ENCODE results near the gene SMYD4.
"Not testable (repeated sequence)": the region's sequence is repeated elsewhere in the genome, so short reads cannot be mapped to it uniquely, and the experiment has no call there.

SMYD4 gene

DNA sequence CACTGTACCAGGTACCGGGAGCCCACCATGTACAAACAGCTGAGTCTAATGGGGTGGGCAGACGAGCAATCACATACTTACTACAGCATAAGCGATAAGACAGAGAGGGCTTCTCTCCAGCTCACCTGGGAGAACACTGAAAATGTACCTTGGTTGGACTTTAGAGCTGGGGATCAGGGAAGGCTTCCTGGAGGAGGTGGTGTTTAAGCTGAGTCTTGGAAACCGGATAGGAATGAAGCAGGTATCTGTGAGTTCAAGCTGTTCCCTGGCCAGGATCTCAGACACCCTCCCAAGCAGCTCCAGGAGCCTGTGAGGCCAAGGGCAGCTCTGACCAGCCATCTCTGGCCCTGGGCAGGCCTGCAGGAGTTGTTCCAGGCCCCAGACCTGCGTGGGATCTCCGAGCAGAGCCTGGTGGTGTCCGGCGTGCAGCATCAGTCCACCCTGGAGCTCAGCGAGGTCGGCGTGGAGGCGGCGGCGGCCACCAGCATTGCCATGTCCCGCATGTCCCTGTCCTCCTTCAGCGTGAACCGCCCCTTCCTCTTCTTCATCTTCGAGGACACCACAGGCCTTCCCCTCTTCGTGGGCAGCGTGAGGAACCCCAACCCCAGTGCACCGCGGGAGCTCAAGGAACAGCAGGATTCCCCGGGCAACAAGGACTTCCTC is 75.8 kb downstream of the SMYD4 start:
- DNase-seq, result no peak

GRCh38 chr17:1752425-1753262 is 77.1 kb downstream of the SMYD4 start:
- DNase-seq, result no peak

- DNase-seq, result no peak
Measured at GRCh38 chr17:1750628-1751027, 79.1 kb downstream of the SMYD4 start.

GRCh38 chr17:1746975-1747543 is 82.6 kb downstream of the SMYD4 start:
- DNase-seq, result no peak

- no peak for DNase-seq
Measured at GRCh38 chr17:1745513-1746020, 84.1 kb downstream of the SMYD4 start.

- DNase-seq, result no peak
Measured at GRCh38 chr17:1744551-1745512, 84.9 kb downstream of the SMYD4 start.

DNA sequence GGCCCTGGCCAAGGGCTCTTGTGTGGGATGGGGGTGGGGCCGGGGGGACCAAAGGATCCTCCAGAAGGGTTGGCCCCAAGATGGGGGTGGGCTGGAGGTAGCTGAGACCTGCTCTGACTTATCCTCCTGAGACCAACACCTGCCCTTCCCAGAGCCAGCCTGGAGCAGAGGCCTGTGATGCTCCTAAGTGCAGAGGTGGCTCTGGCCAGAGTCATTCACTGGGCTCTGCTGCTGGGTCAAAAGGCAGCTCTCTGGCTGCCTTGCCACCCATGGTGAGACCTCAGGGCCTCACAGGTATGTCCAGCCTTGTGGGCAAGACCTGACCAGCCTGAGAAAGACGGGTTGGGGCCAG is 86.6 kb downstream of the SMYD4 start:
- no peak for DNase-seq

DNA sequence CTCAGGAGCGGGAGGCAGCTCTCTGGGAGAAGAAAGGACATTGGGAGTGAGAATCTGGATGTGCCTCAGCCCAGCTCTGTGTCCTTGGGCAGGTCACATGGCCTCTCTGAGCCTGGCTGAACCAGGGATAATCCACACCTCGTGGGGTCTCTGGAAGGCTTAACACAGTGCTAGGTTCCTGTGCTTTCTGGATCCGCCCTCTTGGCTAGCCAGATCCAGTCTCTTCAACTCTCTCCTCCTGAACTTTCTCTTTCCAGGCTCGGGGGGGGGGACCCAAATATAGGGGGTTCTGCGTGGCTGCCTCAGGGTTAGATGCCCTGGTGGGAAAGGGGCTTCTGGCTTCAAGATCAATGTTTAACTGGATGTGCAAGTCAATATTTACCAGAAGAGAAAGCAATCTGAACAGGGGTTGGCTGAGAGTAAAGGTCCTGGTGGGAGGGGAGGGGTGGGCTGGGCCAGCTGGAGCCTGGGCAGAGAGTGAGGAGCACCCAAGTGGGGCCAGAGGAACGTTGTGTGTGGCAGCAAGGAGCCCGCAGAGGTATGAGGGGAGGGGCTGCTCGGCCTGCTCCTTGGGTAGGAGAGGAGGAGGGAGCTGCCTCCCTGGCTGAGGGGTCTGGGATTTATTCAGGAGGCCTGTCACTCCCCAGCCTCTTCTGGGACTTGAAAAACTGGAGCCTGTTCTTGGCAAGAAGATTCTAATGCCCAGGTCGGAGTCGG is 87.2 kb downstream of the SMYD4 start, which contains the start of gene SERPINF2:
Gene SERPINF2 (plus strand): TSS at position 501 of the 717 bp plus-strand sequence. CDS start 2,125 bp downstream, outside the sequence.
- DNase-seq, result no peak

GRCh38 chr17:1741899-1742298 is 87.8 kb downstream of the SMYD4 start:
- not testable (repeated sequence) for DNase-seq

DNA sequence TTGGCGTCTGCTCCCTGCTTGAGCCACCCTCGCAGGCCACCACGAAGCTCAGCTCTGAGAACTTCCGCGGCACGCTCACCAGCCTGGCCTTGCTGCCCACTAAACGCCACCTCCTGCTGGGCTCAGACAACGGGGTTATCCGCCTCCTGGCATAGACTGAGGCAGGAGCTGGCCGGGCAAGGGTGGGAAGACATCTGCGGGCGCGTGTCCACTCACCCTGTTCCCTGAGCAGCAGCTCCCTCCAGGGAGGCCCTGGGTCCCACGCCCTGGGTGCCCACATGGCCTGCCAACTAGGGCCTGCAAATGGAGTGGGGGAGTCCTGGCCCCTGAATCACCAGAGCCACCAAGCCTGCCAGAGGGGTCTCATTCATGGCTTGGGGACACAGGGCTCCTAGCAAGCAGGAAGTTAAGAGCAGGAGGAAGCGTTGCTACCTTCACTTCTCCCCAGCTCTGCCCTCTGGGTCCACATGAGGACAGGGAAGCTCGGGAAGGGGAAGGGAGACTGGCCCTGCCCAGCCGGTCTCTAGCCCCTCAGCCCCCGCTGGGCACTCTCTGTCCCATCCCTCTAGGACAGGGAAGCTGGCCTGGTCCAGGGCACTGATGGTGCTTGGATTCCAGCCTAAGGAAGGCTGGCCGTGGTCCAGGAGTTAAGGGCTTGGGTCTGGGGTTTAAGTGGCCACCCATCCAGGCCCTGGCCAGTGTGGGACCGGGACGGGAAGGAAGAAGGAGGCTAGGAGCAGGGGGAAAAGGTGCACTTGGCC is 92.0 kb downstream of the SMYD4 start:
- no peak for DNase-seq

GRCh38 chr17:1736348-1737281 is 93.1 kb downstream of the SMYD4 start:
- no peak for DNase-seq

DNA sequence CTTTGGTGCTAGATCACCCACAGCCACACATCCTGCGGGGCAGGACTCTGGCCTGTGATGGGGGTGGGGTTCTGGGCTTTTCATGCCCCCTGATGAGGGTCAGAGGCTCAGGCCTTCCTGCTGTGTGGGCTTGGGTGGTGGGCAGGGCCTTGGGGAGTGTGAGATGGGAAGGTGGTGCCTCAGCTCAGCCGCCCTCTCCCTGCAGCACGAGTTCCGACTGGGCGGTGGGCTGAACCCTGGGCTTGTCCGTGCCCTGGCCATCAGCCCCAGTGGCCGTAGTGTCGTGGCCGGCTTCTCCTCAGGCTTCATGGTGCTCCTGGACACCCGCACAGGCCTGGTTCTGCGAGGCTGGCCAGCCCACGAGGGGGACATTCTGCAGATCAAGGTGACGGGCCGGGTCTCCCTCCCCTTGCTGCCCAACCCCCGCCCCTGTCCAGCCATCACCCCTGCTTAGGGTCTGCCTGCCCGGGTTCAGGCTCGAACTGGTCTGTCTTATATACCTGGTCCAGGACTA is 93.8 kb downstream of the SMYD4 start:
- DNase-seq, result no peak

- no peak for DNase-seq
Measured at GRCh38 chr17:1735418-1735817, 94.3 kb downstream of the SMYD4 start.

DNA sequence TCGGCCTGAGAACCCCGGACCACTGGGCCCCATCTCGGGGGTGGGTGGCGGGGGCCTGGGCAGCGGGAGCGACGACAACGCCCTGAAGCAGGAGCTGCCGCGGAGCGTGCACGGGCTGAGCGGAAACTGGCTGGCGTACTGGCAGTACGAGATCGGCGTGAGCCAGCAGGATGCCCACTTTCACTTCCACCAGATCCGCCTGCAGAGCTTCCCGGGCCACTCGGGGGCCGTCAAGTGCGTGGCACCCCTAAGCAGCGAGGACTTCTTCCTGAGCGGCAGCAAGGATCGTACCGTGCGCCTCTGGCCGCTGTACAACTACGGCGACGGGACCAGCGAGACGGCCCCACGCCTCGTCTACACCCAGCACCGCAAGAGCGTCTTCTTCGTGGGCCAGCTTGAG is 95.9 kb downstream of the SMYD4 start:
- no peak for DNase-seq

DNA sequence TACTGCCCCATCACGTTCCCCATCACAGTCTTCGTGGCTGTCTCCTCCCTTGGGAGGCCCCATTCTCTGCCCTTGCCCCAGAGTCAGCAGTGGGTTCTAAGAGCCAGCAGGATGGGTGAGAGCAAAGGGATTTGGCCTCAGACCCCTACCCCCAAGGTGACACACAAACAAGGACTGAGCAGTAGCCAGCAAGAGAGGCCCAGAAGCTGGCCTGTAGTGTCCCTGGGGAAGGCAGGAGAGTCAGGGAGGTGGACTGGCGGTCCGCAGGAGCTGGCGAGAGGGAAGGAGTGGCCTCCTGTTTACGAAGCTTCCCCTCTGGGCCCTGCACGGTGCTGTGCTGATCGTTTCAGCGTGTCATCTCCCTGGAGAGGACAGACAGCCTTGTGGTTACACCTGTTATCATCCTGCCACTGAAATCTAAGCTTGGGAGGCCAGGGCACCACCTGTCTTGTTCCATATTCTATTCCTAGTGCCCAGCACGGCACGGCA is 96.8 kb downstream of the SMYD4 start:
- DNase-seq, result no peak

DNA sequence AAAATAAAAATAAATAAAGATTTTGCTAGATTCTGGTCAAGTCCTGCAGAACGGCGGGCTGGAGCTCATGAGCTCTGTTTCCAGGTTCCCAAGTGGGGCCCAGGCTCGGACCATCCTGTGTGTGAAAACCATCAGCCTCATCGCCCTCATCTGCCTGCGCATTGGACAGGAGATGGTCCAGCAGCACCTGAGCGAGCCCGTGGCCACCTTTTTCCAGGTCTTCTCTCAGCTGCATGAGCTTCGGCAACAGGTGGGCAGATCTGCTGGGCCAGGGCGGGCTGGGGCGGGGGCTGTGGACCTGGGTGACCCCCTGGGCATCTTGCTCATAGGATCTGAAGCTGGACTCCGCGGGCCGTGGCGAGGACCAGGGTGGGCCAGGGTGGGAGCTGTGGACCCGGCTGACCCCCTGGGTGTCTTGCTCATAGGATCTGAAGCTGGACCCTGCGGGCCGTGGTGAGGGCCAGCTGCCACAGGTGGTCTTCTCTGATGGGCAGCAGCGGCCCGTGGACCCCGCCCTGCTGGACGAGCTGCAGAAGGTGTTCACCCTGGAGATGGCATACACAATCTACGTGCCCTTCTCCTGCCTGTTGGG is 97.4 kb downstream of the SMYD4 start:
- DNase-seq, result no peak

GRCh38 chr17:1731194-1731506 is 98.6 kb downstream of the SMYD4 start:
- no peak for DNase-seq

GRCh38 chr17:1730326-1731193 is 99.1 kb downstream of the SMYD4 start:
- no peak for DNase-seq
